Measurements from ENCODE around the gene RELL2. TPM values are rescaled to one million over a fixed set of nuclear protein-coding genes. Genes with fewer than 3 reads are reported as not detected.

Gene RELL2
- total RNA-seq, 1 experiment from 2014 or later = 23.8 TPM

DNA sequence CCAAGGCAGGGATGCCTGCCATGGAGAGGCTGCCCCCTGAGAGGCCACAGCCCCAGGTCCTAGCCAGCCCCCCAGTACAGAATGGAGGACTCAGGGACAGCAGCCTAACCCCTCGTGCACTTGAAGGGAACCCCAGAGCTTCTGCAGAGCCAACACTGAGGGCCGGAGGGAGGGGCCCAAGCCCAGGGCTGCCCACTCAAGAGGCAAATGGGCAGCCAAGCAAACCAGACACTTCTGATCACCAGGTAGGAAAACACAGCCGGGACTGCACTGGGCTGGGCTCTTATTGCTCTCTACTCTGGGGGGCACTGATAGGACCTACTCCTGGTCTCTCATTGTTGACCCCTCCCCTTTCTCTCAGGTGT is 3.2 kb downstream of the RELL2 start:
- Mint-ChIP-seq H3K4me3 (no peak overlapping the region), H3K4me1 (peaks cover 23% of the 10 kb centered on the region), H3K9me3 (no peaks in the 10 kb centered on the region), H3K27ac (no peak overlapping the region), H3K36me3 (peaks cover 11% of the 10 kb centered on the region), H3K27me3 (ENCODE audit: low read depth) (no peaks in the 10 kb centered on the region)
- CTCF ChIA-PET = interaction anchor here (0.9 to 1.3 kb wide), 3 partner anchors 11 to 48 kb away, joined by 3 to 4 read pairs (median 4); partner anchors contain the start of genes DIAPH1 and FCHSD1
- DNase-seq (ENCODE audit: low spot score) (no peak), ATAC-seq (no peak)
- POLR2A ChIA-PET = interaction anchor here (1.7 kb wide), 1 partner anchor 11 kb away, joined by 5 read pairs; the partner anchor contains the start of gene FCHSD1
- no peak for TF ChIP-seq CREB1 (CRISPR knock-in tag; IDR thresholded peaks at IDR 0.05)
- no peak for TF ChIP-seq ZNF138 (CRISPR knock-in tag; conservative IDR thresholded peaks at IDR 0.05)
- TF ChIP-seq, protein P1, sequence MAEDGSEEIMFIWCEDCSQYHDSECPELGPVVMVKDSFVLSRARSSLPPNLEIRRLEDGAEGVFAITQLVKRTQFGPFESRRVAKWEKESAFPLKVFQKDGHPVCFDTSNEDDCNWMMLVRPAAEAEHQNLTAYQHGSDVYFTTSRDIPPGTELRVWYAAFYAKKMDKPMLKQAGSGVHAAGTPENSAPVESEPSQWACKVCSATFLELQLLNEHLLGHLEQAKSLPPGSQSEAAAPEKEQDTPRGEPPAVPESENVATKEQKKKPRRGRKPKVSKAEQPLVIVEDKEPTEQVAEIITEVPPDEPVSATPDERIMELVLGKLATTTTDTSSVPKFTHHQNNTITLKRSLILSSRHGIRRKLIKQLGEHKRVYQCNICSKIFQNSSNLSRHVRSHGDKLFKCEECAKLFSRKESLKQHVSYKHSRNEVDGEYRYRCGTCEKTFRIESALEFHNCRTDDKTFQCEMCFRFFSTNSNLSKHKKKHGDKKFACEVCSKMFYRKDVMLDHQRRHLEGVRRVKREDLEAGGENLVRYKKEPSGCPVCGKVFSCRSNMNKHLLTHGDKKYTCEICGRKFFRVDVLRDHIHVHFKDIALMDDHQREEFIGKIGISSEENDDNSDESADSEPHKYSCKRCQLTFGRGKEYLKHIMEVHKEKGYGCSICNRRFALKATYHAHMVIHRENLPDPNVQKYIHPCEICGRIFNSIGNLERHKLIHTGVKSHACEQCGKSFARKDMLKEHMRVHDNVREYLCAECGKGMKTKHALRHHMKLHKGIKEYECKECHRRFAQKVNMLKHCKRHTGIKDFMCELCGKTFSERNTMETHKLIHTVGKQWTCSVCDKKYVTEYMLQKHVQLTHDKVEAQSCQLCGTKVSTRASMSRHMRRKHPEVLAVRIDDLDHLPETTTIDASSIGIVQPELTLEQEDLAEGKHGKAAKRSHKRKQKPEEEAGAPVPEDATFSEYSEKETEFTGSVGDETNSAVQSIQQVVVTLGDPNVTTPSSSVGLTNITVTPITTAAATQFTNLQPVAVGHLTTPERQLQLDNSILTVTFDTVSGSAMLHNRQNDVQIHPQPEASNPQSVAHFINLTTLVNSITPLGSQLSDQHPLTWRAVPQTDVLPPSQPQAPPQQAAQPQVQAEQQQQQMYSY (CRISPR knock-in tag; IDR thresholded peaks at IDR 0.05) = no peak
- no peak for TF ChIP-seq IRF2 (CRISPR knock-in tag; IDR thresholded peaks at IDR 0.05; ENCODE audit: borderline replicate concordance, low read depth)
- TF ChIP-seq, protein P2, sequence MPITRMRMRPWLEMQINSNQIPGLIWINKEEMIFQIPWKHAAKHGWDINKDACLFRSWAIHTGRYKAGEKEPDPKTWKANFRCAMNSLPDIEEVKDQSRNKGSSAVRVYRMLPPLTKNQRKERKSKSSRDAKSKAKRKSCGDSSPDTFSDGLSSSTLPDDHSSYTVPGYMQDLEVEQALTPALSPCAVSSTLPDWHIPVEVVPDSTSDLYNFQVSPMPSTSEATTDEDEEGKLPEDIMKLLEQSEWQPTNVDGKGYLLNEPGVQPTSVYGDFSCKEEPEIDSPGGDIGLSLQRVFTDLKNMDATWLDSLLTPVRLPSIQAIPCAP (CRISPR knock-in tag; IDR thresholded peaks at IDR 0.05) = no peak
- TF ChIP-seq, protein P3, sequence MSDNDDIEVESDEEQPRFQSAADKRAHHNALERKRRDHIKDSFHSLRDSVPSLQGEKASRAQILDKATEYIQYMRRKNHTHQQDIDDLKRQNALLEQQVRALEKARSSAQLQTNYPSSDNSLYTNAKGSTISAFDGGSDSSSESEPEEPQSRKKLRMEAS (CRISPR knock-in tag; IDR thresholded peaks at IDR 0.05) = no peak
- TF ChIP-seq, protein P4, sequence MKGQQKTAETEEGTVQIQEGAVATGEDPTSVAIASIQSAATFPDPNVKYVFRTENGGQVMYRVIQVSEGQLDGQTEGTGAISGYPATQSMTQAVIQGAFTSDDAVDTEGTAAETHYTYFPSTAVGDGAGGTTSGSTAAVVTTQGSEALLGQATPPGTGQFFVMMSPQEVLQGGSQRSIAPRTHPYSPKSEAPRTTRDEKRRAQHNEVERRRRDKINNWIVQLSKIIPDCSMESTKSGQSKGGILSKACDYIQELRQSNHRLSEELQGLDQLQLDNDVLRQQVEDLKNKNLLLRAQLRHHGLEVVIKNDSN (CRISPR knock-in tag; IDR thresholded peaks at IDR 0.05) = no peak
- TF ChIP-seq KAT7 (CRISPR knock-in tag; IDR thresholded peaks at IDR 0.05; ENCODE audit: borderline replicate concordance) = no peak
- TF ChIP-seq JAZF1 (CRISPR knock-in tag; IDR thresholded peaks at IDR 0.05) = no peak
- TF ChIP-seq SMAD4 (CRISPR knock-in tag; IDR thresholded peaks at IDR 0.05) = no peak
- TF ChIP-seq, protein P5, sequence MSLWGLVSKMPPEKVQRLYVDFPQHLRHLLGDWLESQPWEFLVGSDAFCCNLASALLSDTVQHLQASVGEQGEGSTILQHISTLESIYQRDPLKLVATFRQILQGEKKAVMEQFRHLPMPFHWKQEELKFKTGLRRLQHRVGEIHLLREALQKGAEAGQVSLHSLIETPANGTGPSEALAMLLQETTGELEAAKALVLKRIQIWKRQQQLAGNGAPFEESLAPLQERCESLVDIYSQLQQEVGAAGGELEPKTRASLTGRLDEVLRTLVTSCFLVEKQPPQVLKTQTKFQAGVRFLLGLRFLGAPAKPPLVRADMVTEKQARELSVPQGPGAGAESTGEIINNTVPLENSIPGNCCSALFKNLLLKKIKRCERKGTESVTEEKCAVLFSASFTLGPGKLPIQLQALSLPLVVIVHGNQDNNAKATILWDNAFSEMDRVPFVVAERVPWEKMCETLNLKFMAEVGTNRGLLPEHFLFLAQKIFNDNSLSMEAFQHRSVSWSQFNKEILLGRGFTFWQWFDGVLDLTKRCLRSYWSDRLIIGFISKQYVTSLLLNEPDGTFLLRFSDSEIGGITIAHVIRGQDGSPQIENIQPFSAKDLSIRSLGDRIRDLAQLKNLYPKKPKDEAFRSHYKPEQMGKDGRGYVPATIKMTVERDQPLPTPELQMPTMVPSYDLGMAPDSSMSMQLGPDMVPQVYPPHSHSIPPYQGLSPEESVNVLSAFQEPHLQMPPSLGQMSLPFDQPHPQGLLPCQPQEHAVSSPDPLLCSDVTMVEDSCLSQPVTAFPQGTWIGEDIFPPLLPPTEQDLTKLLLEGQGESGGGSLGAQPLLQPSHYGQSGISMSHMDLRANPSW (CRISPR knock-in tag; conservative IDR thresholded peaks at IDR 0.05; ENCODE audit: low read depth) = no peak
- TF ChIP-seq, protein P6, sequence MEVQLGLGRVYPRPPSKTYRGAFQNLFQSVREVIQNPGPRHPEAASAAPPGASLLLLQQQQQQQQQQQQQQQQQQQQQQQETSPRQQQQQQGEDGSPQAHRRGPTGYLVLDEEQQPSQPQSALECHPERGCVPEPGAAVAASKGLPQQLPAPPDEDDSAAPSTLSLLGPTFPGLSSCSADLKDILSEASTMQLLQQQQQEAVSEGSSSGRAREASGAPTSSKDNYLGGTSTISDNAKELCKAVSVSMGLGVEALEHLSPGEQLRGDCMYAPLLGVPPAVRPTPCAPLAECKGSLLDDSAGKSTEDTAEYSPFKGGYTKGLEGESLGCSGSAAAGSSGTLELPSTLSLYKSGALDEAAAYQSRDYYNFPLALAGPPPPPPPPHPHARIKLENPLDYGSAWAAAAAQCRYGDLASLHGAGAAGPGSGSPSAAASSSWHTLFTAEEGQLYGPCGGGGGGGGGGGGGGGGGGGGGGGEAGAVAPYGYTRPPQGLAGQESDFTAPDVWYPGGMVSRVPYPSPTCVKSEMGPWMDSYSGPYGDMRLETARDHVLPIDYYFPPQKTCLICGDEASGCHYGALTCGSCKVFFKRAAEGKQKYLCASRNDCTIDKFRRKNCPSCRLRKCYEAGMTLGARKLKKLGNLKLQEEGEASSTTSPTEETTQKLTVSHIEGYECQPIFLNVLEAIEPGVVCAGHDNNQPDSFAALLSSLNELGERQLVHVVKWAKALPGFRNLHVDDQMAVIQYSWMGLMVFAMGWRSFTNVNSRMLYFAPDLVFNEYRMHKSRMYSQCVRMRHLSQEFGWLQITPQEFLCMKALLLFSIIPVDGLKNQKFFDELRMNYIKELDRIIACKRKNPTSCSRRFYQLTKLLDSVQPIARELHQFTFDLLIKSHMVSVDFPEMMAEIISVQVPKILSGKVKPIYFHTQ (CRISPR knock-in tag; IDR thresholded peaks at IDR 0.05) = no peak
- TF ChIP-seq, protein P7, sequence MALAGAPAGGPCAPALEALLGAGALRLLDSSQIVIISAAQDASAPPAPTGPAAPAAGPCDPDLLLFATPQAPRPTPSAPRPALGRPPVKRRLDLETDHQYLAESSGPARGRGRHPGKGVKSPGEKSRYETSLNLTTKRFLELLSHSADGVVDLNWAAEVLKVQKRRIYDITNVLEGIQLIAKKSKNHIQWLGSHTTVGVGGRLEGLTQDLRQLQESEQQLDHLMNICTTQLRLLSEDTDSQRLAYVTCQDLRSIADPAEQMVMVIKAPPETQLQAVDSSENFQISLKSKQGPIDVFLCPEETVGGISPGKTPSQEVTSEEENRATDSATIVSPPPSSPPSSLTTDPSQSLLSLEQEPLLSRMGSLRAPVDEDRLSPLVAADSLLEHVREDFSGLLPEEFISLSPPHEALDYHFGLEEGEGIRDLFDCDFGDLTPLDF (CRISPR knock-in tag; IDR thresholded peaks at IDR 0.05) = no peak
- no peak for TF ChIP-seq ELF4 (CRISPR knock-in tag; IDR thresholded peaks at IDR 0.05; ENCODE audit: low read depth)

Measured in WTC11 (cell line).